Prostate gland (tissue), 2 donors: ENCODE measurements around the gene POLR1H.

ENCODE experiments used
- POLR2A ChIP-seq: fragments of 450-650 bp; IDR thresholded peaks from one replicate; pipeline ENCODE4 v1.6.1; 2016; ENCODE audit warnings: antibody characterized with exemption, mild to moderate bottlenecking
- TF ChIP-seq, protein P1 (sequence below), 4 experiments: fragments of 200-600 bp in 2 of 4; fragments of 450-650 bp in 2 of 4; sonication (generic) in 2 of 4; IDR thresholded peaks; 1 replicate in 3 of 4; 2 replicates in 1 of 4; pipeline ENCODE4 v1.5.1; 2016 to 2019; ENCODE audit warnings: antibody characterized with exemption in 4 of 4, mild to moderate bottlenecking in 2 of 4, moderate library complexity in 2 of 4

DNA sequence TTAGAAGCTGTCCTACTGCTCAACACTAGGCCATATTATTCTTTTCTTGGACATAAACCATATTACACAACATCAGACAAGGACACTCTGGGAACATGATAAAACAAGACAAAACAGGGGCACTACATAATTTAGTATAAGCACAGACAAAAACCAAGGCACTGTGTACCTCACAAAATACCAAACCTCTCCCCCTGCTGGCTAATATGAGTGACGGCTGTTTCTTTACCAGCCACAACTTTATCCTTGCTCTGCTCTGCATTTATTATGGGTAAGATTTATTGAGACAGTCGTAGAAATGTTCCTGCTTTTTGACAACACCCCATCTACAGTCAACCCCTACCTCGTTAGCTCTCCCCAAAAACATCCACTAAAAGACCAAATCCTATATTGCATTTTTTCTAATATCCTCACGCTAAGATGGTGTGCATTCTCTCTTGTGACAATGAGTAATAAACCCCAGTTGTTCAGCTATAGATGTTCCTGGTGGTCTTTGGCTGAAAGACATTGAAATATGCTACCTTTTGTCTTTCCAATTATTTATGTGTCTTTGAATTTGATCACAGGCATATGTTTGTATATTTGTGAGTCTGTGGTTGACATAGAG, 23.8 kb upstream of the POLR1H start:
- TF ChIP-seq, protein P1, sequence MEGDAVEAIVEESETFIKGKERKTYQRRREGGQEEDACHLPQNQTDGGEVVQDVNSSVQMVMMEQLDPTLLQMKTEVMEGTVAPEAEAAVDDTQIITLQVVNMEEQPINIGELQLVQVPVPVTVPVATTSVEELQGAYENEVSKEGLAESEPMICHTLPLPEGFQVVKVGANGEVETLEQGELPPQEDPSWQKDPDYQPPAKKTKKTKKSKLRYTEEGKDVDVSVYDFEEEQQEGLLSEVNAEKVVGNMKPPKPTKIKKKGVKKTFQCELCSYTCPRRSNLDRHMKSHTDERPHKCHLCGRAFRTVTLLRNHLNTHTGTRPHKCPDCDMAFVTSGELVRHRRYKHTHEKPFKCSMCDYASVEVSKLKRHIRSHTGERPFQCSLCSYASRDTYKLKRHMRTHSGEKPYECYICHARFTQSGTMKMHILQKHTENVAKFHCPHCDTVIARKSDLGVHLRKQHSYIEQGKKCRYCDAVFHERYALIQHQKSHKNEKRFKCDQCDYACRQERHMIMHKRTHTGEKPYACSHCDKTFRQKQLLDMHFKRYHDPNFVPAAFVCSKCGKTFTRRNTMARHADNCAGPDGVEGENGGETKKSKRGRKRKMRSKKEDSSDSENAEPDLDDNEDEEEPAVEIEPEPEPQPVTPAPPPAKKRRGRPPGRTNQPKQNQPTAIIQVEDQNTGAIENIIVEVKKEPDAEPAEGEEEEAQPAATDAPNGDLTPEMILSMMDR (IDR thresholded peaks at IDR 0.05), result peak in 2 of 4 experiments; percentile 24 to 39
- no peak for TF ChIP-seq POLR2A
